Stimulated activated CD4-positive, alpha-beta T cell treated with anti-CD3 and anti-CD28 coated beads, Interleukin-2, amount 100 ng/mL, for 24 hours (primary cell): ENCODE measurements around the gene NR3C2.

Experiments
- DNase-seq, 2 donors: peaks; one replicate each; pipeline ENCODE4 v3.0.0-alpha.2; 2020

Gene NR3C2

DNA sequence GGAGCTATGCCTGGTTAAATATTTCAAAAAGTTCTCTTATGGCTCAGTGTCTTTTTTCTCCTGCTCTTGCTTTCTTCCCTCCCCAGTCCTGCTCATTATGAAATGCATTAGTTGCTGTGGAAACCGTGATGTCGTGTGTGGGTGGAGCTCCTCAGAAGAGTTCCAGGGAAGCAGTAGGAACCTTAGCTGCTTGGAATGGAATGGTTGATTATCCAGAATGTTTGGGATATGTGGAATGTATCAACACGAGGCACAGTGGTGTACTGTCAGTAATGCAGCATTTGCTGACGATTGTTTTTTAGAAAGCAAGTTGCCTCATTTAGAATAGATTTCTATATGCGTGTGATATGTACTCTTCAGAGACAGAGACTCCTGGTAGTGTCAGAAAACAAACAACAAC, 377.1 kb downstream of the NR3C2 start:
- no peak for DNase-seq

DNA sequence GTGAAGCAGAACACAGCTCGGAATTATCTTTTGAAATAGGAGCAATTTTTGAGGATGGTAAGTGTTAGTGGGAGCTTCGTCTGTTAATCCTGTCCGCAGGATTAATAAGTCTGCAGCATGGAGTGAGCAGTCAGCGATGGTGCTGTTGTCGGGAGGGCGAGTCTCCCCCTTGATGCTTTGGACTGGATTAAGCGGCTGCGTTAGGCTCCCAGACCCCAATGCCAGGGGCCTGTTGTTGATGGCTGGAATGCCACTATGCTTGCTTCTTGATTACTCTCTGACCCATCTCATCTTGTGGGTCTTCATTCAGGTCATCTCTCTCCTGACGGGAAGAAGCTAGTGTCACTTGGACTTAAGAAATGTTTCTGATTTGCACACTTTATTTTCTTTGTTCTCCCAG, 377.8 kb downstream of the NR3C2 start:
- DNase-seq: no peak

DNA sequence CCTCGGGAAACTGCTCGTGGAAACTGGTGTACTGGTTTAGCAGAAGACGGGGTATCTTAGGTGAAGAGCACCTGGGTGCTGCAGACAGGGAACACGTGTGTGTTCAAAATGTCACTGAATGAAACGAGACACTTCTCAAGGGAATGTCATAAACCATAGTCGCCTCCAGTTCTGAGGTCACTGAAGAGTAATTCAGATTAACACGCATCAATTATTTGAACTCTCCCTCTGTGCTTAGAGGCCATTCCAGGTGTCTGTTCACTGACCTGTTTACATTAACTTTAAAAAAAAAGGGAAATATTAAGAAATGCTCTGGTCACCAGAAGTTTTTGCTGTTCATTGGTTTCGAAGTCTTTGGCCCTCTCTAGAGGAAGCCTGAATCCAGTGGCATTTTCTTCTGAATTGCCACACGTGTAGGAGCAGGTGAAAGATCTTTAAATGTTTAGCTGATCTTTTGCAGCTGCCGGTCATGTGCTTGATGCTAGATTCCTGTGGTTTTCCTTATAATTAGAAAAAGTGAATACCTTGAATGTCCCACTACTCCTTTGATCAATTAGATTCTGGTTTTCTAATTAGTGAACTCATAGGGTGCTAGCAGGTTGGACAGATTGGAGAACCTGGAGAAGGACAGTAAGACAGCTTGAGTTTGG, 379.8 kb downstream of the NR3C2 start:
- DNase-seq: no peak

DNA sequence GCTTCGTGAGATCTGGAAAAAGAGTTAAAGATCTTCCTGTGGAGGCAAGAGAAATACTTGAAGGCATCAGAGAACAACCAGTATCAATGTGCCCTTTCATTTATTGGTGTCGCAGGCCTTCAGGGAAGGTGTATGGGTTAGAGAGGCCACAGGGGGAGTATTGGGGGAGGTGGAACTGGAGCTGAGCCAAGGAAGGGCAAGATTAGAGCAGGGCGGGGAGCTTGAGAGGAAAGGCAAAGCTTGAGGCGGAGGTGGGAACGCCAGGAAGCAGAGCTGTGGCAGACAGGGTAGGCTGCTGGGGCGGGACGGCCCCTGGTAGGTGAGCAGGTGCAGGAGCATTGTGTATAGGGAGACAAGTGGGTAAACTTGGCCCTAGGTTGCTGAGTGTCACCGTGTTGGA, 380.4 kb downstream of the NR3C2 start:
- no peak for DNase-seq

DNA sequence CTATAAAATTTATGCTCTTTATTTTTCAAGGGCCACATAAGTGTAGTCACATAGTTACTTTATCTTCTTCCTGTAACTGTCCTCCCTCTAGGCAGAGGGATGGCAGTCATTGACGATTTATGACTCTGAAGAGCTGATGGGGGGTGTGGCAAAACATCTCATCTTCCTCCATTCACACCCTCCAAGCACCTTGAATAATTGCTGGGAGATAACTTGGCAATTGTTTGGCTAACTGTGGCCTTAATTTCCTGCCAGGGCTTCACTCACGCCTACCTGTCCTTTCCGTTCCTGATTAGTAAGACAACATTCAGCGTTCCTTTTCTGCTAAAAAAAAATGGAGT, 381.1 kb downstream of the NR3C2 start:
- no peak for DNase-seq

DNA sequence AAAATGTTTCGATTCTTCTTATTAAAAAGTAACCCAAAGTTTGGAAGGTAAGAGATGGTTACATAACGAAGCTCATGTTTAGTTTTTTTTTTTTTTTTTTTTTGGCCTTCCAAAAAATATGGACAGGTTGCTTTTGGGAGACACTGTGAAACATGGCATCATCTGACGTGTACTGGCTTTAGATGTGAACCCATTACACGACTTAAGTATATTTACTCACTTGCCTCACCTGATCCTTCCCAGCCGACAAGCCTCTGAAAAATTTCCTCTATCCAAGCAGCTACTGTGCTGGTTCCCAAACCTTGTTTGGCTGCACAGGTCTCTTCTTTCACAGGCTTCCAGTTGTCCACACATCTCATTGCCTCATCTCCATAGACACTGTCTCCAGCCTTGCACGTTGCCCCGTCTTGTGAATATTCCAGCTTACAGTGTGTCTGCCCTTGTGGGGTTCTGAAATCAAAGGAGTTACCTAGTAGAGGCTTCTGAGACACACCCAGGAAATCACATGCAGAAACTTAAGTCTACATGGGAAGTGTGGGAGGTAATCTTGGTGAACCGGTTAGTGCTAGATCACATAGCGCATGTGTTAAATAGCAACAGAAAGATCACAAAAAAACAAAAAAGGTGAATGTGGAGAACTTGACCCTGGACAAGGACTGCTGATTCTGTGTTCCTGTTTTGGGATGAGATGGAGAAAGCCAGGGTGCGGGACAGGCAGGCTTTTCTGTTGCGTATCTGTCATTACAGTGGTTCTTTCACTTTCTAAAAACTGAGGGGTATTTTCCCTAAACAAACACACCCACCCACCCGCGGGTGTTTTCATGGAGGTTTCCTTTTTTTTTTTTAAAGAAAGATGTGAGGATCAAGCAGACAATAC, 381.7 kb downstream of the NR3C2 start:
- DNase-seq: peak in 1 of 2 donors; percentile 4

DNA sequence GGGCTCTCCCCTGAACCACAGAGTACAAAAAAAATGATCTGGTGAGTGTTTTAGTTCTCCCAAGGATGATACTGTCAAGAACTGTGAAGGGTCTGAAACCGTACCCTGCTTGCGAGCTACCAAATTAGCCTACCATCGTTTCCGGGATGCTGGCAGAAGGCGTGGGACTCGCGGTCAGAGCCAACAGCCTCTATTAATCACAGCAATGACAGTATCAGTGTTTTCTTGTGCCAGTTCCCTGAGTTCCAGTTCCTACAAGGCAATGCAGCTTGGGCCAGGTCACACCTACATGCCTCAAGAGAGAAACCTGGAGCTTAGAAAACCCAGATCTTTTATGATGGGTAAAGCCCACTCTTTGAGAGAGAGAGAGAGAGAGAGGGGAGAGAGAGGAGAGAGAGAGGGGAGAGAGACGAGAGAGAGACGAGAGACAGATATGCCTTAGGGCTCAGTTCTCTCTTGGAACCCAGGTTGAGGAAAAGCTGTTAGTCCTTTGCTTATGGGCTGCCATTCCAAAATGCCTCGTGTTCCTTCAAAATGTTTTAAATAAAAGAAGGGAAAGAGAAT, 382.5 kb downstream of the NR3C2 start:
- no peak for DNase-seq

DNA sequence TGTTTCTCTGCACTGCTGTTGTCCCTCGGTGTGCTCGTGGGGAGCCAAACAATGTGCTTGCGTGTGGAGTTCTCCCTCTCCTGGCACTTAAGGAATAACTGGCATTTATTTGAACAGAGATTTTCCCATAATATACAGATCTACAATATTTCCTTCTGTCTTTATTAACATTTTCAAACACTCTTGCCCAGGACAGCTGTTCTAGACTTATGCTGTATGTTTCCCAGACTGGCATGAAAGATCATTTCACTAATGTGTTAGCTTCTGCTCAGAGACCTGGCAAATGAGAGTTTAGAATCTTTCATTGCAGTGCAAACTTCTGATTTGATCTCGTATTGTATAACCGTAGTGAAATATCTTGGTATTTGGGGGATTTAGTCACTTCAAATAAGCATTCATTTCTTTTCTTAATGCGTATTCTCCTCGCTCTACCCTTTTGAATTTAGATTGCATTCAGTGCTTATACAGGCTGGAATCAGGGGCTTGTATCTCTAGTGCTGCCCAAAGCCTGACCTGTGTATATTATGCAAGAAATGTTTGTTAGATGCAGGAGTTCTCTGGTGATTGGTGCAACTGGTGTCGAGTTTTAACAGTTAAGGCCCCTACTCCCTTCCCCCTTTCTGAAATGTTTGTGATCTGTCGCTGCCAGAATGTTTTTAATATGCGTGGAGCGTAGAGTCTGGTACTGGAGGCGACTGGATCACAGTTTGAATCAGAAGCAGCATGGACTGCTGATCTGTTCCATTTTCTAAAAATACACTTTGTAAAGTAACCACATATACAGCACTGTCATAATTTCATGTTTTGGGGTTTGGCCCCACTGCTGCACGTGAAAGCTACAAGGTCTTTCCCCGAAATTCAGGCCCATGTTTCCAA, 384.0 kb downstream of the NR3C2 start:
- DNase-seq: no peak

DNA sequence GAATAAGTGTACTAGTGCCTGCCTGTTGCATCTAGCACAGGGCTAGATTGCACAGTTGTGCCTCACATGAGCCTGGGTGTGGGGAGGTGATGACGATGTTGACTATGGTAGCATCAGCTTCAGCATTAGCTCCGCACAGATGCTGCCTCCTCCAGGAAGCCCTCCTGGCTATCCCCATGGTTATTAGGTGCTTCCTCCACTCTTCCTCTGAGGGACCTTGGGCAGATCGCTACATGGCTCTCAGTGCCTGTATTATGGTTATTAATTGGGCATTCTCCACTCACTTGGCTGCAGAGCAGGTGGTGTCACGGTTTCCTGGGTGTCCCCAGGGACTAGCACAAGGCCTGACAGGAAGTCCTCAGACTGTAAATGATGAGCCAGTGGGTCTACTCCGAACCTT, 384.7 kb downstream of the NR3C2 start:
- no peak for DNase-seq

DNA sequence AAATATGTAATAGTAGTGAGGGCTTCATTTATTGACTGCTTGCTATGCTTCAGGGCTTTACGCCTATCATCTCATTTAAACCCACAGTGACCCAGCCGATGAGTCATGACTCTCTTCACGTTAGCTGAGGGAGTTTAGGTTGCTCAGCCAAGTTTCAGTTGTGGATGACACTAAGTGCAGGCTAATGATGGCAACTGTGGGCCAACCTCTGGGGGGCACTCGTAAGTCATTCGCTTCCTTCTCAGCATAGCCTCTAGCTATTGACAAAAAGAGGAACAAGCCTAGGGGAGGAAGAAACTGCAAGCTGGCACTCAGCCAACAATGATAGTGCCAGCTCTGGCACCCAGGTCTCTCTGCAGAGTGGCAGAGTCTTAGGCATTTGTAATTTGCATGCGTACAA, 385.3 kb downstream of the NR3C2 start:
- DNase-seq: peak; percentile 59 to 66

DNA sequence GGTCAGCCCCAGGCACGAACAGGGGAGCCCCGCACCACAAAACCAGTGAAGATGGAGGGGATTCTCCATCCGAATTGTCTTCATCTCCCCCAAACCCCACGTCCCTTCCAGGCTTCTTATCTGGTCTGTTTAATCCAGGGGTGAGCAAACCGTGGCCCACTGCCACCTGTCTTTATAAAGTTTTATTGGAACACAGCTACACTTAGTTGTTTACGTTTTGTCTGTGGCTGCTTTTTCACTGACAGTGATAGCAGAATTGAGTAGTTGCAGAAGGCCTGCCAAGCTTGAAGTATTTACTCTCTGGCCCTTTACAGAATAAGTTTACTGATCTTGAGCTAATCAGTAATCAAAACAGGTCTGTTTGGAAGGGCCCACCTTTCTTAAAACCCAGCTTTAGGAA, 386.4 kb downstream of the NR3C2 start:
- DNase-seq: no peak

DNA sequence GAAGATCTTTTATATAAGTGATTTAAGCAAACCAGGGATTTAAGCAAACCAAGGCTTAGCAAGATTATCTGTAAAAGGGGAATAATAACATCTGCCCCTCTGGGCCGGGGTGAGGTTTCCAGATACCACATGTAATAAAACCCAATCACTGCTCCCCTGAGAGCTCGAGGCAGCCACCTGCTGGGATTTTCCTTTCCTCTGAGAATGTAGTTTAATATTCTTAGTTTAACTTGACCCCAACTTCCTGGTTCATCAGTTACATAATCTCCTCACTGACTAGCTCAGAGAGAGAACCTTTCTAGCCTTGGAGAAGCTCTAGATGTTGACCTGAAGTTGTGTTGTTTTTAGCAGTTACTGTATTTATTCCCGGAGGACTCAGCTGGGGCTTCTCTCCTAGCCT, 387.9 kb downstream of the NR3C2 start:
- DNase-seq: no peak

DNA sequence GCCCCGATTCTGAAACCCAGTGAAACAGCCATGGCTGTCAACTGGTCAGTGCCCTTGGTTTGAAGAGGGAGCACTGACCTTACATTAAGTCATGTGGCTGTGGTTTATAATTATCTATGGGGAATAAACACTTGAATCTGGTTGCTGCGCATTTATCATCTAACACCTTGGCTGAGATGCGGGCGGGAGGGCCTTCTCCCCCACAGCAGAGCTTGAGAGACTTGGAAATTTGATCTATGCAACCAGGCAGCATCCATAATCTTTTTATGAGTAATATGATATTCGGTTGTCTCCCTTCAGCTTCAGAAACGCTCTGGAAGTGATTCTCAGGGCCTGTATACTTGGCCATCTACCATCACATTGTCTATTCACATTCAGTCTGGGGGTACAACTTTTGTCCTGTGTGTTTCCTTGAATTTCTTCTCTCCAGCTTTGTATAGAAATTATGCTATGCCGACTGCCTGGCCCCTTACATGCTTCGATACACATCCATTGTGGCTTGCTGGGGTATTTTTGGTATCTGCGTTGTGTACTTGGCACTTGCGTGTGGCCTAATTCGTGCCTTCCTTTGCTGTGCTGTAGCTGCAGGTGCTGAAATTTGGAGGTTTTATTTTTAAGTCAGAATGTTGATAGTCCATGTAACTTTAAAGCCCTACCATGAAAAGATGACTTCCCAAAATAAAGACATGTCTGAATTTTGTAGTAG, 388.8 kb downstream of the NR3C2 start:
- no peak for DNase-seq

DNA sequence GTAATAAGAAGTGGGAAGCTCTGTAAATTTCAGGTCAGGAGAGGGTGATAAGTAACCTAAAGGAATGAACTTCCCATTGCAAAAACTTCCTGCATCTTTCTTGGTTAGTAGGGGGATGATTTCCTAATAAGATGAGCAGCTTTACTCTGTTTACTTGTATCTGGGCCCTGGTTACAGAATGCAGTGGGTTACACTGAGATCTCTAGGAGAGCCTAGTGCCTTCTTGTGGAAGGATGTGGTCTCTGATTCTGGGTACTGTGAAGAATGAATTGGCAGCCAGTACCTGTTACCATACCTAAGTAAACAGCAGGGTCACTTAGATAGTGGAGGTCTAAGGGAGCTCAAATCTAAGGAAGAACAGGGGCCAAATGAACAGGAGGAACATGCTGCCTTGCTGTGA, 389.8 kb downstream of the NR3C2 start:
- DNase-seq: no peak

DNA sequence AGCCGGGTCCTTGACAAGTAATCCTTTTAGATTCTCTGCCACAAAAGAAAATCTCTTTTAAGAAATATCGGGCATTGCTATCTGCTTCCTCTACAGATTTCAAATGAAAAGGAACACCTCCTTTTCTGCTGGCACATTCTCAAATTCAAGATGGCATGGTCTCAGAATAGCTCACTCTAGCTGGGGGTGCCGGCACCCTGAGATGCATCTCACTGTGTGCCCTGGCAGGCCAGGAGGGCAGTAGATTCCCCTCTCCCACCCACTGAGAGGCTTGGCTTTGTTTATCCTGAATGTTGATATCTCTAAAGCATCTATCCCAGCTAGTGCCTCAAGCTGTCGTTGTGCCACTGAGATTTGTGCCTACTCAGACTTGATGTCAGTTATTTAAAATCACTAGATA, 390.8 kb downstream of the NR3C2 start:
- DNase-seq: no peak

DNA sequence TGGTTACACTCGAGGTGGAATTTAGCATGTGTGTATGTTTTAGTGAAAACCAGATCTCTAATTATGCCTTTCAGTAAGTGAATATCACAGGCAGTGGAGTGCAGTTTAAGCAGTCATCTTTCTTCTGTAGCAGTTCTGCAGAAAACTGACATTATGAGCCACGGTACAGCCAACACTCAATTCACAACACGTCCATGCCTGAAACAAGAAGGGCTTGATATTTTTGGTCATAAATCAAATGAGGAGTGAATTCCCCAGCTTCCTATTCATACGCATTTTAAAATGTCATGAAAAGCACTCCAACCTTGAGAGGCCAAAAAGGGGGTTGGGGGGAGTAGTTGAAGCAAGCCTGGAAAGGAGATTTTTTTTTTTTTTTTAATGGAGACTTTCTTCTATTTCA, 393.6 kb downstream of the NR3C2 start:
- no peak for DNase-seq

DNA sequence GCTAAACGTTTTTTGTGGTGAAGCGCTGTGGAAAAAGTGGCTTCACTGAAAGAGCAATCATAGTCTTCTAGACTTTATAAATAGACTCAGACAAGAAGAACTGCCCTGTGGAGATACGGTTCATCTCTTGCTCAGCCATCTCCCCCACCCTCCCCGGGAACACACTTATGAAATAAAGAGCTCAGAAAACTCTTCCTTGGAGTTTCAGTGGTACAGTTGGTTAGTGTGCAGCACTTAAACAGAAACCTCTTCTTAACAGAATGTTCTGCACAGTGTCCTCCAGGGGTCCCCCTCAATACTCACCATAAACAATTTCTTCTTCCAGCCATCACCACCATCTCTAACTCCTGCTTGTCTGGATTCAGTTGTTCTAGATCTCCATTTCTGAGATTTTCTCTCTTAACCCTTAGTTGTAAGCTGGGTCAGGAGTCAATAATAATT, 397.3 kb downstream of the NR3C2 start:
- no peak for DNase-seq

DNA sequence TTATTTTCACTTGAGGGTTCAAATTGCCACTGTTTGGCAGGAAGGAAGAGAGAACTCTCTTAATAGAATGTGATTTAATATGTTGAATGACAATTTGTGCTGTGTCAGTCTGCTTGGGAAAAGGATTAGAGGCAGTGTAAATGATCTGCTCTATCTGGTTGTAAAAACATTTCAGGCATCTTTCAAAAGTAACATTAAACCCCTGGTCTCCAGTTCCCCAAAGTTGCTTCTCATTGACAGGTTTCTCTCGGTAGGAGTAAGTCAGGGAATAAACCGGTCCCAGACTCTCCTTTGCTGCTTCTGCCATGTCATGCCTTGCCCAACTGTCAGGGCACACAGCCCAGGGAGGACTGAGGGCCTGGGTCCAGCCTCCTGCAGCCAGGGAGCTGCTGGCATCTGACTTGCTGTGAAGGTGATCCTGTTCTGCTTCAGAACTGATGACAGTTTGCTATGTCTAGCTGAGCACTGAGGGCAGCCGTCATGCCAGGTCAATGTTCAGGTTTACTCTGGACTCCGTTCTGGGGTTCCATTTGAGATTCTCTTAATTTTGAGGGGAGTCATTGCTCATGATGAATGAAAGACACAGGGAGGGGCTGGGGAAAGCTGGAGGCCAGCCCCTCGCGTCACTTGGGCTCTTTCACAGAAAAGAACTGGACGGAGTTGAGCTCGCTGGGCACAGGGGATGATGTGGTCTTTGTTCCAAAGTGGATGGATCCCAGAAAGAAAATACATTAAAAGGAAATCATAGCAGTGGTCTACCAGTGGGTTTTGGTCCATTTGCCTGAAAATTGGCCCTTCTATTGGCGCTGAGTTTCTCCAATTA, 397.9 kb downstream of the NR3C2 start:
- DNase-seq: no peak

DNA sequence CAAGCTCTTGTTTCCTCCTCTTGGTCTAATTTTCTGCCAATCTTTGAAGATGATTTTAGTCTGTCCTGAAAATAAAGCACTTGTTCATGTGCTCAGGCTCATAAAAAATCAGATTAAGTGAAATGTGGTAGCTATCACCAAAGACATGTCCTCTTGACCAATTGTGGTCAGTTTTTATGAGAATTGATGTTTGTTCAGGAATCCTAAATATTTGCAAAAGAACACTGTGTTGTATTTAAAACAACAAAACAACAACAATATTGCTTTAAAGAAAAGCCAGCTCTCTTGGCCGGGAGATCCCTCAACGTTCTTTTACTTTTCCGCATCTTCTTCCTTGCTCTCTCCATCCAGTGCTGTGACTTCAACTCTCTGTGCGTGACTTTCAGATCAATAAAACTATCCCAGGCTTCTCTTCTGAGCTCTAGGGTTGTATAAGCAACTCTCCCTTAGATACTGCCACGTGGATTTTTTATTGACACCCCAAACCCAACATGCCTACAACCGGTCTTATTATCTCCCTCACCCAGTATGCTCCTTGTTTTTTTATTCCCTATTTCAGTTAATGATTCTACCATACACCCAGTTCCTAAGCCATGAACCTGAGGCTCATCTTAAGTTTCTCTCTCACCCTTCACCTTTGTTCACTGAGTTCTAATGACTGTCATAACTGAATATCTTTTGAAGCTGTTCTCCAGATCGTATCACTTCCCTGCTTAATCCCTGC, 400.4 kb downstream of the NR3C2 start:
- no peak for DNase-seq

DNA sequence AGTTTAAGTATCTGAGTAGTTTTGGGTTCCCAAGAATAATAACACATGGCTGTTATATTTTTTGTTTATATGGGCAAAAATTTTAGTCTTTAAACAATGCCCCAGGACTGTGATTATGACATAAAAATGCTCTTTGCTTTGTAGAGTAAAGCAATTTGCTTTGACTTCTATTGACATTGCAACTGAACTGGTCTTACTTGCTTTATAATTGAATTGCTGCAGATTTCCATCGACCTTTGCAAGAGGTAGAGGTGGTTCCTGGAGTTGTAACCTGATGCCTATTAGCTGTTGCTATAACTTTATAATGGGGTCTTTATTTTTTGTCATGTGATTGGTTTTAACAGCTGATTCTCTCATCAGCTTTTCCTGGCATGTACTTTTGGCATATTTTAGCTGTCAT, 407.4 kb downstream of the NR3C2 start:
- DNase-seq: no peak
